Osteoblast (primary cell): Measurements from ENCODE around the gene MFN2. TPM values are rescaled to one million over a fixed set of nuclear protein-coding genes. Genes with fewer than 3 reads are reported as not detected.
A peak's percentile ranks its signal among the peaks of the same experiment; 100 is the strongest.

Source experiments
- DNase-seq: peaks from one replicate; pipeline ENCODE4 v3.0.0; 2011; ENCODE audit warnings: low spot score, mixed read lengths; ENCODE audit not compliant: insufficient read length; ENCODE audit errors: missing footprints
- H2AFZ ChIP-seq: 2 replicates; pipeline ENCODE4 v1.6.0; 2011; ENCODE audit warnings: mild to moderate bottlenecking, low read length
- H3K27ac ChIP-seq: 2 replicates; pipeline ENCODE4 v1.5.1; 2011; ENCODE audit warnings: mild to moderate bottlenecking, low read depth, low read length, moderate library complexity
- H3K27me3 ChIP-seq: 2 replicates; pipeline ENCODE4 v1.6.0; 2012; ENCODE audit warnings: mild to moderate bottlenecking, control low read depth, inconsistent platforms, low read length, moderate library complexity; ENCODE audit not compliant: insufficient read depth
- H3K36me3 ChIP-seq: 2 replicates; pipeline ENCODE4 v1.5.1; 2011; ENCODE audit warnings: mild to moderate bottlenecking, low read length, control low read depth, moderate library complexity; ENCODE audit not compliant: insufficient read depth
- H3K4me1 ChIP-seq: 2 replicates; pipeline ENCODE4 v1.5.1; 2011; ENCODE audit warnings: mild to moderate bottlenecking, low read length, control low read depth, moderate library complexity; ENCODE audit not compliant: insufficient read depth
- H3K4me2 ChIP-seq: 2 replicates; pipeline ENCODE4 v1.6.0; 2011; ENCODE audit warnings: mild to moderate bottlenecking, low read length; ENCODE audit not compliant: insufficient read depth
- H3K4me3 ChIP-seq: fragments of 200-600 bp; sonication (generic); 3 replicates; pipeline ENCODE4 v1.5.1; 2012; ENCODE audit warnings: mild to moderate bottlenecking, low read length, inconsistent platforms; ENCODE audit not compliant: insufficient read depth
- H3K79me2 ChIP-seq: 2 replicates; pipeline ENCODE4 v1.6.0; 2012; ENCODE audit warnings: mild to moderate bottlenecking, low read length, control low read depth, inconsistent platforms; ENCODE audit not compliant: insufficient read depth
- H3K9me3 ChIP-seq: 2 replicates; pipeline ENCODE4 v1.5.1; 2011; ENCODE audit warnings: low read depth, low read length, control low read depth
- H4K20me1 ChIP-seq: 2 replicates; pipeline ENCODE4 v1.6.0; 2012; ENCODE audit warnings: mild to moderate bottlenecking, low read length, control low read depth; ENCODE audit not compliant: insufficient read depth
- CTCF ChIP-seq: IDR thresholded peaks from 2 replicates; pipeline ENCODE4 v1.5.1; 2011; ENCODE audit warnings: mild to moderate bottlenecking, low read depth, low read length, moderate library complexity; ENCODE audit errors: extremely low read depth
- total RNA-seq: library from RNA; depleted of rRNA; stranded (reverse); fragments of >200 nt; gene quantifications from 2 replicates; pipeline ENCODE4 v1.2.3, GENCODE V29; 2012

The MFN2 gene
- total RNA-seq, 1 donor = 51.0 TPM

GRCh38 chr1:11940260-11940921 is 39.9 kb upstream of the MFN2 start:
- H4K20me1 ChIP-seq = peaks cover 19% of the 10 kb centered on the region
- H3K4me1 ChIP-seq = peaks cover 9% of the 10 kb centered on the region
- H2AFZ ChIP-seq = no peak overlapping the region
- H3K79me2 ChIP-seq = peaks cover 38% of the 10 kb centered on the region
- TF ChIP-seq CTCF = no peak
- DNase-seq = peak; percentile 75
- no peaks in the 10 kb centered on the region for H3K27me3 ChIP-seq
- H3K27ac ChIP-seq = no peak overlapping the region
- peaks cover 11% of the 10 kb centered on the region for H3K36me3 ChIP-seq
- H3K4me2 ChIP-seq = no peak overlapping the region
- H3K4me3 ChIP-seq = no peak overlapping the region
- no peaks in the 10 kb centered on the region for H3K9me3 ChIP-seq

GRCh38 chr1:11942280-11942679 is 38.0 kb upstream of the MFN2 start:
- no peak overlapping the region for H2AFZ ChIP-seq
- no peak for TF ChIP-seq CTCF
- peaks cover 19% of the 10 kb centered on the region for H4K20me1 ChIP-seq
- H3K27me3 ChIP-seq = no peaks in the 10 kb centered on the region
- H3K27ac ChIP-seq = no peak overlapping the region
- no peak overlapping the region for H3K4me3 ChIP-seq
- H3K79me2 ChIP-seq = peaks cover 29% of the 10 kb centered on the region
- H3K9me3 ChIP-seq = peaks cover 4% of the 10 kb centered on the region
- H3K4me1 ChIP-seq = peaks cover 9% of the 10 kb centered on the region
- no peak overlapping the region for H3K4me2 ChIP-seq
- no peak for DNase-seq
- H3K36me3 ChIP-seq = peaks cover 21% of the 10 kb centered on the region

- Histone ChIP-seq H2AFZ (no peak overlapping the region), H3K9me3 (peaks cover 4% of the 10 kb centered on the region), H3K4me2 (no peak overlapping the region), H3K4me3 (no peak overlapping the region), H4K20me1 (peaks cover 15% of the 10 kb centered on the region), H3K27ac (no peak overlapping the region), H3K79me2 (peaks cover 19% of the 10 kb centered on the region), H3K27me3 (no peaks in the 10 kb centered on the region), H3K36me3 (peaks cover 29% of the 10 kb centered on the region), H3K4me1 (peaks cover 7% of the 10 kb centered on the region)
- peak; percentile 42 for DNase-seq
- no peak for TF ChIP-seq CTCF
Observed at GRCh38 chr1:11943619-11944018, 36.6 kb upstream of the MFN2 start.

- Histone ChIP-seq H3K27ac (no peak overlapping the region), H3K4me3 (no peak overlapping the region), H2AFZ (no peak overlapping the region), H4K20me1 (peaks cover 9% of the 10 kb centered on the region), H3K9me3 (peaks cover 4% of the 10 kb centered on the region), H3K79me2 (peaks cover 11% of the 10 kb centered on the region), H3K36me3 (peaks cover 35% of the 10 kb centered on the region), H3K4me1 (peaks cover 3% of the 10 kb centered on the region), H3K4me2 (no peak overlapping the region), H3K27me3 (no peaks in the 10 kb centered on the region)
- TF ChIP-seq CTCF = no peak
- peak; percentile 69 for DNase-seq
Observed at GRCh38 chr1:11944358-11944931, 35.8 kb upstream of the MFN2 start.
